Naive thymus-derived CD4-positive, alpha-beta T cell (primary cell): ENCODE data around the gene CDK15. TPM values are rescaled to one million over a fixed set of nuclear protein-coding genes. Genes with fewer than 3 reads are reported as not detected.

Source experiments
- ATAC-seq: fragments of 150-1000 bp; cut with Tn5 transposase; 2 replicates; pipeline ENCODE4 v1.10.0; 2021; ENCODE audit warnings: mild to moderate bottlenecking, moderate library complexity
- CTCF ChIA-PET: fragments of 350-600 bp; sonication (Branson Sonifier 250); formaldehyde crosslinking; loops from one replicate; lab custom pipeline; 2021; ENCODE audit warnings: antibody characterized with exemption; lab: Charles Lee
- POLR2A ChIA-PET: fragments of 350-600 bp; sonication (Branson Sonifier 250); formaldehyde crosslinking; loops from one replicate; lab custom pipeline; 2021; ENCODE audit warnings: antibody characterized with exemption, inconsistent platforms; lab: Charles Lee
- DNase-seq, 9 donors: peaks; one replicate each; pipeline versions ENCODE4 v3.0.0 to v3.0.0-alpha.2; 2020 to 2022; ENCODE audit warnings: mixed read lengths in 1 of 9
- H3K27ac ChIP-seq: one replicate; pipeline ENCODE4 v1.7.0; 2013; ENCODE audit warnings: mild to moderate bottlenecking, low read depth, low read length, moderate library complexity
- H3K27me3 ChIP-seq, 2 donors: one replicate each; pipeline ENCODE4 v1.7.0; 2013; ENCODE audit warnings: low read length in 2 of 2, mild to moderate bottlenecking in 2 of 2, moderate library complexity in 2 of 2; ENCODE audit not compliant: control insufficient read depth in 2 of 2, insufficient read depth in 2 of 2
- H3K36me3 ChIP-seq, 3 experiments: 1 replicate in 2 of 3; 2 replicates in 1 of 3; pipeline ENCODE4 v1.7.0; 2013; ENCODE audit warnings: low read length in 3 of 3, mild to moderate bottlenecking in 3 of 3, moderate library complexity in 1 of 3; ENCODE audit not compliant: insufficient read depth in 3 of 3, control insufficient read depth in 2 of 3
- H3K4me1 ChIP-seq, 2 donors: one replicate each; pipeline ENCODE4 v1.7.0; 2013; ENCODE audit warnings: low read length in 2 of 2, mild to moderate bottlenecking in 2 of 2, moderate library complexity in 1 of 2; ENCODE audit not compliant: control insufficient read depth in 2 of 2, insufficient read depth in 2 of 2
- H3K4me3 ChIP-seq: 2 replicates; pipeline ENCODE4 v1.7.0; 2013; ENCODE audit warnings: mild to moderate bottlenecking, low read length
- H3K9me3 ChIP-seq, 3 experiments: 1 replicate in 2 of 3; 2 replicates in 1 of 3; pipeline ENCODE4 v1.7.0; 2013; ENCODE audit warnings: low read length in 3 of 3; ENCODE audit not compliant: control insufficient read depth in 2 of 3
- H3K27ac Mint-ChIP-seq, 9 donors: one replicate each; pipeline ENCODE4 v1.8.0; 2020 to 2022; ENCODE audit warnings: mixed read lengths in 9 of 9, mild to moderate bottlenecking in 8 of 9, moderate library complexity in 5 of 9, inconsistent platforms in 2 of 9
- H3K27me3 Mint-ChIP-seq, 5 donors: one replicate each; pipeline ENCODE4 v1.8.0; 2021 to 2022; ENCODE audit warnings: mixed read lengths in 5 of 5, mild to moderate bottlenecking in 1 of 5
- H3K36me3 Mint-ChIP-seq, 5 donors: one replicate each; pipeline ENCODE4 v1.8.0; 2020 to 2022; ENCODE audit warnings: mixed read lengths in 5 of 5, mild to moderate bottlenecking in 3 of 5, inconsistent platforms in 1 of 5
- H3K4me1 Mint-ChIP-seq, 7 donors: one replicate each; pipeline ENCODE4 v1.8.0; 2020 to 2022; ENCODE audit warnings: mixed read lengths in 7 of 7, mild to moderate bottlenecking in 3 of 7, inconsistent platforms in 1 of 7
- H3K4me3 Mint-ChIP-seq, 10 donors: one replicate each; pipeline ENCODE4 v1.8.0; 2020 to 2022; ENCODE audit warnings: mild to moderate bottlenecking in 10 of 10, mixed read lengths in 10 of 10, moderate library complexity in 6 of 10, inconsistent platforms in 2 of 10
- H3K9me3 Mint-ChIP-seq, 11 donors: one replicate each; pipeline ENCODE4 v1.8.0; 2020 to 2022; ENCODE audit warnings: mixed read lengths in 11 of 11, mild to moderate bottlenecking in 4 of 11, inconsistent platforms in 1 of 11, moderate library complexity in 1 of 11
- intact Hi-C, 2 donors: fragments of 100-400 bp; cut with micrococcal nuclease; formaldehyde crosslinking; loops; one replicate each; pipeline ENCODE4 v1.15.1; 2023
- polyA plus RNA-seq, 2 donors: library from polyadenylated mRNA; unstranded; fragments of 300-500 nt; fragmentation: Illumina TruSeq; gene quantifications; one replicate each; pipeline ENCODE4 v1.2.3, GENCODE V29; 2021
- total RNA-seq, 6 experiments: library from RNA in 5 of 6; stranded (reverse) in 5 of 6; gene quantifications; 1 replicate in 5 of 6; 2 replicates in 1 of 6; pipeline ENCODE4 v1.2.3 and lab custom pipeline; 2021 to 2026

Gene CDK15
- total and polyA plus RNA-seq, 7 experiments from 2014 or later: not detected

DNA sequence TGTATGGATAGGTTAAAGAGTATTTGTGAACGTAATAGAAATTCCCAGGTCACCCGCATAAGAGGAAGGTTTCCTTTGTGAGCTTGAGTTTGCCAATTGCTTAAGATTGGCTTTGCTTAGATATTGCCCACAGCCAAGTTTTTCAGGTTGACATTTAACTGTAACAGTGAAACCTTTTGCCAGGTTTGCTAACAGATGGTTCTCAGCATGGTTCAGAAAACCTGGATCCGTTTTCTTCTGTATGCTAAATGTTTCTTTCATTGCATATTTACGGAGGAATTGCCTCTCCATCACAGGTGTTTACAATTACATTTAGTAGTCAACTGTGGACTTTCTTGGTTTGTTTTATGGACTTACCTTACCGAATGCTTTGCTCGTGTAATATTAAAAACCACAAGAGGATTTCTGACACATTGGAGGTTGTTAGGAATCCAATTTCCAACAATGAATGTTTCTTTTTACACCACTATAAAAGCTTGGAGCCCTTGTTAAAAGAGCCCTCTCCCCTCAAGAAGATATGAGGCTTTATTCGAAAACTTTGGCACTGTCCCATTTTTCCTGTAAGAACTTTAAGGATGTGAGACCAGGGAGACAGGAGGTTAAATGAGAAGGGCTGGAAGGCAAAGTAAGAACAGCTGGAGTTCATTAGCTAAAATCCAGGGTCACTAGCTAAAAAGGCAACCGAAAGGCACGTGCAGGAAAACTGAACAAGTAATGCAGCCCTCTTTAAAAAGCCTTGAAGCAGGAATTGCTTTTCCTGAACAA, 7.8 kb downstream of the CDK15 start:
- CTCF ChIA-PET: no interaction called here
- no peaks in the 10 kb centered on the region for H3K9me3 Mint-ChIP-seq

DNA sequence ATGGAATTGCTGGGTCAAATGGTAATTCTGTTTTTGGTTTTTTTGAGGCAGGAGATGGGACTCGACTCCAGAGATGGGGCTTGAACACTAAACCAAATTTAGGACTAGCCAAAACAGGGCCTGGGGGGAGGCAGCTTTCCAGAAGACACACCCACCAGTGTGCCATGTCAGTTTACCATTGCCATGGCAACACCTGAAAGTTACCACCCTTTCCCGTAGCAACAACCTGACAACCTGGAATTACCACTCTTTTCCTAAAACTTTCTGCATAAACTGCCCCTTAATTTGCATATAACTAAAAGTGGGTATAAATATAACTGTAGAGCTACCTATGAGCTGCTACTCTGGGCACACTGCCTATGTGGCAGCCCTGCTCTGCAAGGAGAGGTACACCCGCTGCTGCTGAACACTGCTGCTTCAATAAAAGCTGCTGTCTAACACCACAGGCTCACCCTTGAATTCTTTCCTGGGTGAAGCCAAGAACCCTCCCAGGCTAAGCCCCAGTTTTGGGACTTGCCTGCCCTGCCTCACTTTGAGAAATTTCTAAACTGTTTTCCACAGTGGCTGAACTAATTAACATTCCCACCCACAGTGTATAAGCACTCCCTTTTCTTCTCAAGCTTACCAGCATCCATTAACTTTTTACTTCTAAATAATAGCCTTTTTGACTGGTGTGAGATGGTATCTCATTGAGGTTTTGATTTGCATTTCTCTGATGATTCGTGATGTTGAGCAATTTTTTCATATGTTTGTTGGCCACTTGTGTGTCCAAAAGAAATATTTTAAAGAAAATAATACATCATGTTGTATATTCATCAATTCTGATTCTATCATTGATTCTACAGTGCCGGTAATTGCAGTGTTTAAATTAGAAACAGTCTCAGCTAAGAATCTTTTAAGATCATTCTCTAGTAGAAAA, 10.6 kb downstream of the CDK15 start:
- no peaks in the 10 kb centered on the region for H3K36me3 ChIP-seq
- POLR2A ChIA-PET: no interaction called here
- intact Hi-C loops: no loop called here
- H3K27me3 ChIP-seq: no peaks in the 10 kb centered on the region
- Mint-ChIP-seq H3K4me1 (no peaks in the 10 kb centered on the region), H3K4me3 (no peak overlapping the region), H3K27ac (no peak overlapping the region), H3K27me3 (peaks cover 7 to 24% (median 9%) of the 10 kb centered on the region in 5 donors), H3K36me3 (no peaks in the 10 kb centered on the region), H3K9me3 (no peaks in the 10 kb centered on the region)
- no peak for ATAC-seq
- H3K9me3 ChIP-seq: no peaks in the 10 kb centered on the region
- CTCF ChIA-PET: interaction anchor here (0.6 kb wide), 1 partner anchor 92 kb away, joined by 3 read pairs; no protein-coding TSS in a partner anchor
- no peak overlapping the region for H3K4me3 ChIP-seq
- no peak for DNase-seq
- no peaks in the 10 kb centered on the region for H3K4me1 ChIP-seq
- no peak overlapping the region for H3K27ac ChIP-seq

More for the DNA sequence above, 7.8 kb downstream of the CDK15 start:
- Histone ChIP-seq H3K36me3 (no peaks in the 10 kb centered on the region), H3K4me3 (no peak overlapping the region), H3K9me3 (no peaks in the 10 kb centered on the region), H3K27me3 (no peaks in the 10 kb centered on the region), H3K4me1 (no peaks in the 10 kb centered on the region), H3K27ac (no peak overlapping the region)
- Mint-ChIP-seq H3K4me3 (no peak overlapping the region), H3K27me3 (peaks cover 7 to 27% (median 15%) of the 10 kb centered on the region in 5 donors), H3K27ac (no peak overlapping the region), H3K4me1 (no peaks in the 10 kb centered on the region), H3K36me3 (no peaks in the 10 kb centered on the region)
- DNase-seq (no peak), ATAC-seq (no peak)
- POLR2A ChIA-PET: no interaction called here
- intact Hi-C loops: no loop called here

DNA sequence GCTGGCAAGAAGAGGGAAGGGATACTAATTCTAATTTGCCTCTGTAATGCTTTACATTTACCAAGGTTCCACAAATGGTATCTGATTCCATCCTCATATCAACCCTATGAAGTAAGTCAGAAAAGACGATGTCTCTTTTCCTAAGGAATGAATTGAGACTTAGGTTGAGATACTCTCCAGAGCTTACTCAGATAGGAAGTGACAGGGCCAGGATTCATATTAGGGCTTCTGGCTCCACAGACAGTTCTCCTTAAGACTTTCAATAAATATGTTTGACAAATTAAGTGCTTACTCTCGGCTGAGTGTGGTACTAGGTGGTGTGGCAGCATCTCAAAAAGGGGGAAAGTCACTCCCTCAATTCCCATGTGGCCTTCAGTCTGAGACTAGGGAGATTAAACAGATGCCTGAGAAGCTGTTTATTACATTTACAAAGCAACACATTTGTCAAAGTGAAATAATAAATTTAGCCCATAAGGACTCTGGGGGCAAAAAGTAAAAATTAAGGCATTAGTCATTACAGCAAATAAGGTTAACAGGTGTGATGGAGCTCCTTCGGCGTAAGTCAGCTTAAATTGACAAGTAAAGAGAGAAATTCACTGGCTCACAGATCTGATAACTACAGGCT, 14.2 kb downstream of the CDK15 start:
- peaks cover 7 to 20% (median 13%) of the 10 kb centered on the region in 5 donors for H3K27me3 Mint-ChIP-seq
- H3K4me3 ChIP-seq: no peak overlapping the region
- H3K4me1 Mint-ChIP-seq: no peaks in the 10 kb centered on the region
- H3K36me3 Mint-ChIP-seq: no peaks in the 10 kb centered on the region
- POLR2A ChIA-PET: no interaction called here
- ATAC-seq (no peak), DNase-seq (no peak)
- no peaks in the 10 kb centered on the region for H3K4me1 ChIP-seq
- no peak overlapping the region for H3K27ac ChIP-seq
- CTCF ChIA-PET: no interaction called here
- intact Hi-C loops: no loop called here
- H3K9me3 ChIP-seq: no peaks in the 10 kb centered on the region
- peaks cover 0 to 4% (median 0%) of the 10 kb centered on the region in 11 donors for H3K9me3 Mint-ChIP-seq
- no peak overlapping the region for H3K4me3 Mint-ChIP-seq
- no peaks in the 10 kb centered on the region for H3K36me3 ChIP-seq
- no peak overlapping the region for H3K27ac Mint-ChIP-seq
- H3K27me3 ChIP-seq: no peaks in the 10 kb centered on the region

DNA sequence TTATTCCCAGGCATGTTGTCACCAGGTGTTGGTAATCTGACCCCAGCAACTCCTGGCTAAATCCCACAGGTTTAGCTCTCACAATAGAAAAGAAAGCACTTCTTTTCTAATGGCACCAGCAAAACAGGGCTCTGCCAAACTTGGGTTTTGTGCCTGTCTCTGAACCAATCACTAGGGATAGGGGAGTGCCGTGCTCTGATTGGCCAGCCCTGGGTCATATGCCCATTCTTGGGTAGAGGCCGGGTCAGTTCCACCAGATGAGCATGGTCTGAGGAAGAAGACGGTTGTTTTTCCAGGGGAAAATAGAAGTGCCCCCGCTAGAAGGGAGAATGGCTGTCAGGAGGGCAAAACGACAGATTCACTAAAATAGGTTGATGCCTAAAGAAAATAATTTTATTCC, 14.7 kb downstream of the CDK15 start:
- Histone ChIP-seq H3K9me3 (no peaks in the 10 kb centered on the region), H3K27me3 (no peaks in the 10 kb centered on the region), H3K27ac (no peak overlapping the region), H3K4me3 (no peak overlapping the region), H3K36me3 (no peaks in the 10 kb centered on the region), H3K4me1 (no peaks in the 10 kb centered on the region)
- Mint-ChIP-seq H3K4me1 (no peaks in the 10 kb centered on the region), H3K9me3 (peaks cover 0 to 4% (median 0%) of the 10 kb centered on the region in 11 donors), H3K36me3 (no peaks in the 10 kb centered on the region), H3K4me3 (no peak overlapping the region), H3K27ac (no peak overlapping the region), H3K27me3 (peaks cover 7 to 18% (median 14%) of the 10 kb centered on the region in 5 donors)
- ATAC-seq (no peak), DNase-seq (no peak)
- intact Hi-C loops: no loop called here
- CTCF ChIA-PET: no interaction called here
- POLR2A ChIA-PET: no interaction called here

DNA sequence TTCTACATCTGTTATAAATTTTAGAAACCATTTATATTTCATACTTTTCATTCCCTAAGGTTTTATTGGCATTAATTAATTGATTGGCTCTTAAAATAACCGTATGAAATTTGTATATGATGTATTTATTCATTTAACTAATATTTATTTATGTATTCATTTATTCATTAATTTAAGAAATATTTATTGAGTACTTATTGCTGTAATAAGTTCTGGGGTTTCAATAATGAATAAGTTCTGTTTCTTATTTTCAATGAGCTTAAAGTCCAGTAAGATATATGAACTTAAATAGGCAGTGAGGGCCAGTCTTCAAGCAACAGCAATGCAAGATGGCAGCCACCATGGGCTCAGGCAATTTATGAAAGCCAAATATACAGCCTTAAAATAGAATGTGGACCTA, 17.9 kb downstream of the CDK15 start:
- no peaks in the 10 kb centered on the region for H3K27me3 ChIP-seq
- ChIA-PET POLR2A (no interaction called here), CTCF (interaction anchor here (0.7 kb wide), 1 partner anchor 36 kb away, joined by 3 read pairs; no protein-coding TSS in a partner anchor)
- intact Hi-C loops: no loop called here
- H3K4me3 Mint-ChIP-seq: no peak overlapping the region
- ATAC-seq (no peak), DNase-seq (no peak)
- H3K4me1 Mint-ChIP-seq: no peaks in the 10 kb centered on the region
- peaks cover 6 to 21% (median 14%) of the 10 kb centered on the region in 5 donors for H3K27me3 Mint-ChIP-seq
- H3K36me3 ChIP-seq: no peaks in the 10 kb centered on the region
- no peaks in the 10 kb centered on the region for H3K9me3 ChIP-seq
- no peak overlapping the region for H3K27ac Mint-ChIP-seq
- no peak overlapping the region for H3K4me3 ChIP-seq
- H3K4me1 ChIP-seq: no peaks in the 10 kb centered on the region
- H3K9me3 Mint-ChIP-seq: peaks cover 0 to 4% (median 0%) of the 10 kb centered on the region in 11 donors
- H3K27ac ChIP-seq: no peak overlapping the region
- no peaks in the 10 kb centered on the region for H3K36me3 Mint-ChIP-seq

DNA sequence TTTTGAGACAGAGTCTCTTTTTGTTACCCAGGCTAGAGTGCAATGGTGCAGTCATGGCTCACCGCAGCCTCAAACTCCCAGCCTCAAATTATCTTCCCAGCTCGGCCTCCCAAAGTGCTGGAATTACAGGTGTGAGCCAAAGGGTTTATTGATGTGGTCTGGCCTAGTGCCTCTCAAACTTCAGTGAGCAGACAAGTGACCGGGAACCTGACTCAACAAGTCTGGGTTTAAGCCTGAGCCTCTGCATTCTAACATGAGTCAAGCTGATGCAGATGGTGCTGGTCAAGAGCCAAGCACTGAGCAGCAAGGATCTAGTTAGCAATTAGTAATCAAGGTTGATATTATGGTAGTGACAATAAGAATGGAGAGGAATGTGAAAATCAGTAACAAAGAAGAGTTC, 21.3 kb downstream of the CDK15 start:
- Mint-ChIP-seq H3K4me1 (no peaks in the 10 kb centered on the region), H3K27ac (no peak overlapping the region), H3K9me3 (peaks cover 0 to 9% (median 0%) of the 10 kb centered on the region in 11 donors), H3K36me3 (peaks cover 0 to 3% (median 0%) of the 10 kb centered on the region in 5 donors), H3K4me3 (no peak overlapping the region), H3K27me3 (peaks cover 0 to 14% (median 11%) of the 10 kb centered on the region in 5 donors)
- ChIA-PET POLR2A (no interaction called here), CTCF (no interaction called here)
- Histone ChIP-seq H3K4me1 (no peaks in the 10 kb centered on the region), H3K36me3 (no peaks in the 10 kb centered on the region), H3K27me3 (no peaks in the 10 kb centered on the region), H3K9me3 (no peaks in the 10 kb centered on the region), H3K27ac (no peak overlapping the region), H3K4me3 (no peak overlapping the region)
- ATAC-seq: no peak
- intact Hi-C loops: no loop called here
- no peak for DNase-seq
